Measurements from ENCODE around the gene SLIT3.

The SLIT3 gene

DNA sequence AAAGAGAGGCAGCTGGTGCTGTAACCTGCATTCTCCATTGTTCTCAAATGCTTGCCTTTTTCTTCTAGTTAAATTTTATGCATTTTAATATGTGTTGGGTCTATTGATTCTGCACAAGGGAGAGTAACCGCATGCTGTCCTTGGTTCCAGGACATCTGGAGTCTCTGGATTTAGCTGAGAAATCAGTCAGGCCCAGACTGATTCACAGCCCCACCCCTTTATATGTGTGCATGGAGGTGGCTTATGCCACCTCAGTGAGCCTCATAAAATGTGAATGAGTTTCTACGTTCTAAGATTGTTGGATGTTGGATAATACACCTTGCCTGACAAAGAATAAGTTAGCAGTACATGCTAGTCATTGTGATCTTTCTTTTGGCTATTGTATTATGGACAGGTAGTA lies 611.7 kb downstream of the SLIT3 start:
- Histone ChIP-seq H3K4me3 (ENCODE audit: low read length) (no peak overlapping the region), H4K20me1 (ENCODE audit: control insufficient read depth, insufficient read depth, low read depth, low read length) (no peaks in the 10 kb centered on the region), H3K9me3 (ENCODE audit: control insufficient read depth, insufficient read depth, low read length) (no peaks in the 10 kb centered on the region), H3K4me2 (ENCODE audit: low read length) (no peak overlapping the region), H3K36me3 (ENCODE audit: control insufficient read depth, low read length) (no peaks in the 10 kb centered on the region), H3K79me2 (ENCODE audit: control insufficient read depth, low read length) (no peaks in the 10 kb centered on the region), H3K27ac (ENCODE audit: low read depth, low read length) (no peak overlapping the region), H3K4me1 (ENCODE audit: control insufficient read depth, low read length) (no peaks in the 10 kb centered on the region), H3K9me2 (replicated peaks; ENCODE audit: control insufficient read depth, low read length) (no peaks in the 10 kb centered on the region), H3K27me3 (ENCODE audit: control insufficient read depth, low read length) (no peaks in the 10 kb centered on the region; the same call in 1 of the 2 replicates), H3F3A (ENCODE audit: control insufficient read depth, insufficient read depth) (no peaks in the 10 kb centered on the region)
- TF ChIP-seq EZH2phosphoT487 (IDR thresholded peaks at IDR 0.05; ENCODE audit: borderline replicate concordance, low read length): no peak
- TF ChIP-seq, protein P1, sequence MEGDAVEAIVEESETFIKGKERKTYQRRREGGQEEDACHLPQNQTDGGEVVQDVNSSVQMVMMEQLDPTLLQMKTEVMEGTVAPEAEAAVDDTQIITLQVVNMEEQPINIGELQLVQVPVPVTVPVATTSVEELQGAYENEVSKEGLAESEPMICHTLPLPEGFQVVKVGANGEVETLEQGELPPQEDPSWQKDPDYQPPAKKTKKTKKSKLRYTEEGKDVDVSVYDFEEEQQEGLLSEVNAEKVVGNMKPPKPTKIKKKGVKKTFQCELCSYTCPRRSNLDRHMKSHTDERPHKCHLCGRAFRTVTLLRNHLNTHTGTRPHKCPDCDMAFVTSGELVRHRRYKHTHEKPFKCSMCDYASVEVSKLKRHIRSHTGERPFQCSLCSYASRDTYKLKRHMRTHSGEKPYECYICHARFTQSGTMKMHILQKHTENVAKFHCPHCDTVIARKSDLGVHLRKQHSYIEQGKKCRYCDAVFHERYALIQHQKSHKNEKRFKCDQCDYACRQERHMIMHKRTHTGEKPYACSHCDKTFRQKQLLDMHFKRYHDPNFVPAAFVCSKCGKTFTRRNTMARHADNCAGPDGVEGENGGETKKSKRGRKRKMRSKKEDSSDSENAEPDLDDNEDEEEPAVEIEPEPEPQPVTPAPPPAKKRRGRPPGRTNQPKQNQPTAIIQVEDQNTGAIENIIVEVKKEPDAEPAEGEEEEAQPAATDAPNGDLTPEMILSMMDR (IDR thresholded peaks at IDR 0.05; ENCODE audit: low read depth, low read length, poor library complexity, severe bottlenecking): no peak

DNA sequence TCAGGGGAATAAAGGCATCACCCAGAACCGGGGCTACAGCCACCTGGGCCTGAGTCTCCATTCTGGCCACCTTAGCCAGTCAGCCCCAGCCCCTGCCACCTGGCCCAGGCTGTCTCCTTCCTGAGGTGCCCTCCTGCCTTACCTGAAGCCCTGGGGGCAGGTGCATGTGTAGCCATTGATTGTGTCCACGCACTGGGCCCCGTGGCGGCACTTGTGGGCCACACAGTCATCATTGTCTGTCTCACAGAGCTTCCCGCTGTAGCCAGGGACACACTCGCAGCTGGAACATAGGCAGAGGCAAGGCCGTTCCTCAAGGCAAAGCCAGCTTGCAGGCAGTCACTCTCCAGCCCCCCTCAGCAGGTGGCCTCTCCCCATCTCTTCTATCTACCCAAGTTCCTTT lies 614.1 kb downstream of the SLIT3 start:
- Histone ChIP-seq H3K4me3 (ENCODE audit: low read length) (no peak overlapping the region), H3K27me3 (ENCODE audit: control insufficient read depth, low read length) (no peaks in the 10 kb centered on the region), H3K4me1 (ENCODE audit: control insufficient read depth, low read length) (no peaks in the 10 kb centered on the region), H4K20me1 (ENCODE audit: control insufficient read depth, insufficient read depth, low read depth, low read length) (no peaks in the 10 kb centered on the region), H3K79me2 (ENCODE audit: control insufficient read depth, low read length) (no peaks in the 10 kb centered on the region), H3F3A (ENCODE audit: control insufficient read depth, insufficient read depth) (no peaks in the 10 kb centered on the region), H3K9me3 (ENCODE audit: control insufficient read depth, insufficient read depth, low read length) (no peaks in the 10 kb centered on the region), H3K4me2 (ENCODE audit: low read length) (no peak overlapping the region), H3K9me2 (replicated peaks; ENCODE audit: control insufficient read depth, low read length) (no peaks in the 10 kb centered on the region), H3K36me3 (ENCODE audit: control insufficient read depth, low read length) (no peaks in the 10 kb centered on the region), H3K27ac (ENCODE audit: low read depth, low read length) (no peak overlapping the region)
- TF ChIP-seq, protein P1 (IDR thresholded peaks at IDR 0.05; ENCODE audit: low read depth, low read length, poor library complexity, severe bottlenecking): no peak
- no peak for TF ChIP-seq EZH2phosphoT487 (IDR thresholded peaks at IDR 0.05; ENCODE audit: borderline replicate concordance, low read length)

GRCh38 chr5:168685566-168685965 lies 615.4 kb downstream of the SLIT3 start:
- no peak overlapping the region for H3K4me2 ChIP-seq (ENCODE audit: low read length)
- no peaks in the 10 kb centered on the region for H3K9me3 ChIP-seq (ENCODE audit: control insufficient read depth, insufficient read depth, low read length)
- no peaks in the 10 kb centered on the region for H3F3A ChIP-seq (ENCODE audit: control insufficient read depth, insufficient read depth)
- no peaks in the 10 kb centered on the region for H3K27me3 ChIP-seq (ENCODE audit: control insufficient read depth, low read length)
- no peak overlapping the region for H3K27ac ChIP-seq (ENCODE audit: low read depth, low read length)
- no peak overlapping the region for H3K4me3 ChIP-seq (ENCODE audit: low read length)
- no peaks in the 10 kb centered on the region for H3K36me3 ChIP-seq (ENCODE audit: control insufficient read depth, low read length)
- TF ChIP-seq, protein P1 (IDR thresholded peaks at IDR 0.05; ENCODE audit: low read depth, low read length, poor library complexity, severe bottlenecking): no peak
- TF ChIP-seq EZH2phosphoT487 (IDR thresholded peaks at IDR 0.05; ENCODE audit: borderline replicate concordance, low read length): no peak
- H3K9me2 ChIP-seq (replicated peaks; ENCODE audit: control insufficient read depth, low read length): no peaks in the 10 kb centered on the region
- H3K4me1 ChIP-seq (ENCODE audit: control insufficient read depth, low read length): no peaks in the 10 kb centered on the region
- no peaks in the 10 kb centered on the region for H4K20me1 ChIP-seq (ENCODE audit: control insufficient read depth, insufficient read depth, low read depth, low read length)
- H3K79me2 ChIP-seq (ENCODE audit: control insufficient read depth, low read length): no peaks in the 10 kb centered on the region

DNA sequence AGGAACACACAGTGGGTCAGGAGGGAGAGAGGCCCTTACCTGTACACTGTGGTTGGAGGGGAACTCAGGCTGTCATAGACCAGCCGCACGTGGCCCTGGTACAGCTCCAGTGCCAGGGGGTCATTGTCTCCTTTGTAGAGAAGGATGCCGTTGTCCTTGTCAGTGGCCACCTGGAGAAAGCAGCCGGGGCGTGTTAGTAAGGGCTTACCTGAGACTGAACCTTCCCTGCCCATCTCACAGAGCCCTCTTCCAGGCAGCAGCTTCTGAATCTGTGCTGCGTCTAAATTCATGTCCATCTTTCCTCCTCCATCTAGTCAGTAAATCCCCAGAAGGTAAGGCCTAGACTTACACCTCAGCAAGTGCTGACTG lies 617.0 kb downstream of the SLIT3 start:
- Histone ChIP-seq H3K4me1 (ENCODE audit: control insufficient read depth, low read length) (no peaks in the 10 kb centered on the region), H3K9me2 (replicated peaks; ENCODE audit: control insufficient read depth, low read length) (no peaks in the 10 kb centered on the region), H3K36me3 (ENCODE audit: control insufficient read depth, low read length) (no peaks in the 10 kb centered on the region), H4K20me1 (ENCODE audit: control insufficient read depth, insufficient read depth, low read depth, low read length) (no peaks in the 10 kb centered on the region), H3K4me3 (ENCODE audit: low read length) (no peak overlapping the region), H3K4me2 (ENCODE audit: low read length) (no peak overlapping the region), H3K79me2 (ENCODE audit: control insufficient read depth, low read length) (no peaks in the 10 kb centered on the region), H3K27ac (ENCODE audit: low read depth, low read length) (no peak overlapping the region), H3F3A (ENCODE audit: control insufficient read depth, insufficient read depth) (no peaks in the 10 kb centered on the region), H3K27me3 (ENCODE audit: control insufficient read depth, low read length) (no peaks in the 10 kb centered on the region), H3K9me3 (ENCODE audit: control insufficient read depth, insufficient read depth, low read length) (no peaks in the 10 kb centered on the region)
- TF ChIP-seq, protein P1 (IDR thresholded peaks at IDR 0.05; ENCODE audit: low read depth, low read length, poor library complexity, severe bottlenecking): no peak
- no peak for TF ChIP-seq EZH2phosphoT487 (IDR thresholded peaks at IDR 0.05; ENCODE audit: borderline replicate concordance, low read length)

All from DOHH2 (cell line).